NB4 (cell line): Measurements from ENCODE around the gene DYSF.

ENCODE experiments used
- POLR2A ChIP-seq: IDR thresholded peaks from 2 replicates; pipeline ENCODE4 v1.6.1; 2011; ENCODE audit warnings: mild to moderate bottlenecking; ENCODE audit not compliant: insufficient read length; ENCODE audit errors: extremely low read depth
- TF ChIP-seq, protein P1 (sequence below): IDR thresholded peaks from one replicate; pipeline ENCODE4 v1.5.1; 2012; ENCODE audit warnings: low read depth, low read length

DNA sequence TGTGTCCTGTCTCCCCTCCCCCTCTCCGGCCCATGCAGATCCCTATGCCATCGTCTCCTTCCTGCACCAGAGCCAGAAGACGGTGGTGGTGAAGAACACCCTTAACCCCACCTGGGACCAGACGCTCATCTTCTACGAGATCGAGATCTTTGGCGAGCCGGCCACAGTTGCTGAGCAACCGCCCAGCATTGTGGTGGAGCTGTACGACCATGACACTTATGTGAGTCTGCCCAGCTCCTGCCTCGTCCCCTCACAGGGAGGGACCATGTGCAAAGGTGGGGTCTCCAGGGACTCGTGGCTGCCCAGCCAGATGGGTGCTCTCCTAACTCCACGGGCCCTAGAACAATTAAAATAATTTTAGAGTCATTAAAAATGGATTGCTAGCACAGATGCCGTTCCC, 145.2 kb downstream of the DYSF start:
- TF ChIP-seq, protein P1, sequence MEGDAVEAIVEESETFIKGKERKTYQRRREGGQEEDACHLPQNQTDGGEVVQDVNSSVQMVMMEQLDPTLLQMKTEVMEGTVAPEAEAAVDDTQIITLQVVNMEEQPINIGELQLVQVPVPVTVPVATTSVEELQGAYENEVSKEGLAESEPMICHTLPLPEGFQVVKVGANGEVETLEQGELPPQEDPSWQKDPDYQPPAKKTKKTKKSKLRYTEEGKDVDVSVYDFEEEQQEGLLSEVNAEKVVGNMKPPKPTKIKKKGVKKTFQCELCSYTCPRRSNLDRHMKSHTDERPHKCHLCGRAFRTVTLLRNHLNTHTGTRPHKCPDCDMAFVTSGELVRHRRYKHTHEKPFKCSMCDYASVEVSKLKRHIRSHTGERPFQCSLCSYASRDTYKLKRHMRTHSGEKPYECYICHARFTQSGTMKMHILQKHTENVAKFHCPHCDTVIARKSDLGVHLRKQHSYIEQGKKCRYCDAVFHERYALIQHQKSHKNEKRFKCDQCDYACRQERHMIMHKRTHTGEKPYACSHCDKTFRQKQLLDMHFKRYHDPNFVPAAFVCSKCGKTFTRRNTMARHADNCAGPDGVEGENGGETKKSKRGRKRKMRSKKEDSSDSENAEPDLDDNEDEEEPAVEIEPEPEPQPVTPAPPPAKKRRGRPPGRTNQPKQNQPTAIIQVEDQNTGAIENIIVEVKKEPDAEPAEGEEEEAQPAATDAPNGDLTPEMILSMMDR, result no peak
- no peak for TF ChIP-seq POLR2A
